NCI-H187 treated with DMSO at 0.1 percent for 48 hours (cell line): ENCODE results near the gene FAM229B.
A peak's percentile ranks its signal among the peaks of the same experiment; 100 is the strongest.

ENCODE experiments used
- DNase-seq: peaks from one replicate; lab custom pipeline; 2025; lab: John Stamatoyannopoulos, UW

FAM229B gene

DNA sequence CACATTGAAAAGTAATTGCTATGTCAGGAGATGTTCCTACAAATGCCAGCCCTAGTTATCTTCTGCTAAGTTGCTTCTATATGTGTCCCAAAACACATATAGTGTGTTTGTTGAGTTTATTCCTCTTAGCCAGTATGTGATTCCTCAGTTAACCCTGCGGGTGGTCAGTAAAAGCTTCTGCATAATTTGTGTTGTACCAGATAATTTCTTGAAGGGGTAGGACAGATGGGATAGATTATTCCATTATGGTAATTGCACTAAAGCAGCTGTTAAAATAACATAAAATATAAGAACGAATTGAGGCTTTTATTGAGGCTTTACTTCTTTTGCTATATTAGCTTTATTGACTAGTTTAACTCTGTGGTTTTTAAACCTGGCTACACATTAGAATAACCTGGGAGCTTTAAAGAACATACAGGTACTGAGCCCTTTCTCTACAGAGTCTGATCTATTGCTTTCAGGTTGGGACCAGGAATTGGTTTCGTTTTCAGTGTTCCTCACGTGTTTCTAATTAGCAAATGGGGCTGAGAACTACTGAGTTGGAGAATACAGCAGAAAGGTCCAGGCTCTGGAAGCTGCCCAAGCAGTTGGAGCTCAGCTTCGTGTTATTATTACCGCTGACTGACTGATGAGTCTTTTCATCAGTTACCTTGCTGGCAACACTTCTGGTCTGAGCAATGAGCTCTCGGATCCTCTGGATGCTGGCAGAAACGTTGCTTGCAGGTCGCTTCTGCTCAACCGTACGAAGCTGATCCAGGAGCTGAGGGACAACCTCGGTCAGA lies 56.9 kb downstream of the FAM229B start:
- DNase-seq = no peak

DNA sequence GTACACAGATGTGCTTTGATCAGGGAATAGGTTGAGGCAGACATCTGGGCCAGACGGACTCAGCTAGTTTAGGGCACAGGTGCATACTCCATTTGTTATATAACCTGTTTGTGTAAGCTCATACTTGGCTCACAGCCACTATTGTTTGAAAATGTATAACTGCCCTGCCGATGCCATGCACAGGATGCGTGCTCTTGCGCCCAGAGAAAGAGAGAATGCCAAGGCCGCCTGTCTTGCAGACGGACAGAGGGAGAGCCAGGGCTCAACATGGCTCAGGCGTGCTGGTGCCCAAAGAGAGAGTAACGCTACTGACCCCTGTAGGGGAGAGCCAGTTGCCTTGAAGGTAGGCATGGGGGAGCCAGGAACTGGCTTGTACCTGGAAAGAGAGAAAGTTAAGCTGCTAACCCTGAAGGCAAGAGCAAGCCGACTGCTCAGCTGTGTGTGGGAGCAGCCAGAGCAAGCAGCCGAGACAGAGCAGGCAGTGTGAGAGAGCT lies 57.7 kb downstream of the FAM229B start:
- DNase-seq = no peak

DNA sequence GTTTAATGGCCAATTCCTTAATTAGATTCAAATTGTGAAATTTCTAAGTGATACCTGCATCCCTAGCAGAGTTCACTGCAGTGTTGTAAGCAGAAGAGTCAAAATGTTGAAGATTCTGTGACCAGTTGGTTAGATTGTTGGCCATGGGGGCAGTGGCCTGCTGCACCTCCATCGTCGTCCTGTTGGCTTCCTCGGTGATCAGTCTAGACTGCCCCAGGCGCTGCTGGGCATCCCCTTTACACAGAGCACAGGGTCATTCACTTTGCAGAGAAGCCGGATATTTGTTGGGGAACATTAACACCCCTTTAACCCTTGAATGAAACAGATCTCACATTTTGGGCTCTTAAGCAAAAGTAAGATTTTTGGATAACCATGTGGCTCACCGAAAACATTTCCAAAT lies 60.7 kb downstream of the FAM229B start:
- DNase-seq = no peak

DNA sequence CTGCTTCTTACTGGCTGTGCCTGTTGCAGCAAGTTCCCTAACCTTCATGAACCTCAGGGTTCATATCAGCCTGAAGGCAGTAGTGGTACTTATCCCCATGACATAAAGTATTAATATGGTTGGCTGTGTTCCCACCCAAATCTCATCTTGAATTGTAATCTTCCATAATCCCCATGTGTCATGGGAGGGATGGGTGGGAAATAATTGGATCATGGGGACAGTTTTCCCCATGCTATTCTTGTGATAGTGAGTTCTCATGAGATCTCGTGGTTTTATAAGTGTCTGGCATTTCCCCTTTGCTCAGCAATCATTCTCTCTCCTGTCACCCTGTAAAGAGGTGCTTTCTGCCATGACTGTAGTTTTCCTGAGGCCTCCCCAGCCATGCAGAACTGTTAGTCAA lies 61.8 kb downstream of the FAM229B start:
- DNase-seq = peak; percentile 7

DNA sequence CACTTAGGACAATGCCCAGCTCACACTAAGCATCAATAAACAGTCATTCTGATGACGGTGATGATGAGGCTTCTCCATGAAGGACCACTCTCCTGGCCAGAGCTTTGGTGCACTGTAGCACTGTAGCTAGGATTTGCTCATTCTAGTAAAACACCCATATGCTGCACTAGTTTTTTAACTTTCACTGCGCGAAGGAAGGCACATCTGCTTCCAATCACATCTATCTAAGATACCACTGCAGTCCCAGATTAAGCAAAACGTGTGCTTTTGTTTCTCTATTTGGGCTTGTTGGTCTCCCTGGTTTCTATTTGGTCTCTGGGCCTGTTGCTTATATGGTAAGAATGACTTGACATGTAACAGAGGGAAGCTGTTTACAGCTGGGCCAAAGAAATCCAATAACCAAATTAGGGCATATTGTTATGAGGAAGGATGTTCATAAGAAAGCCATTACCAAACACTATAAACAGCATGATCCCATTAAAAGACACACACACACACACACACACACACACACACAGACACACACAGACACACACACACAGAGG lies 62.4 kb downstream of the FAM229B start:
- DNase-seq = no peak

DNA sequence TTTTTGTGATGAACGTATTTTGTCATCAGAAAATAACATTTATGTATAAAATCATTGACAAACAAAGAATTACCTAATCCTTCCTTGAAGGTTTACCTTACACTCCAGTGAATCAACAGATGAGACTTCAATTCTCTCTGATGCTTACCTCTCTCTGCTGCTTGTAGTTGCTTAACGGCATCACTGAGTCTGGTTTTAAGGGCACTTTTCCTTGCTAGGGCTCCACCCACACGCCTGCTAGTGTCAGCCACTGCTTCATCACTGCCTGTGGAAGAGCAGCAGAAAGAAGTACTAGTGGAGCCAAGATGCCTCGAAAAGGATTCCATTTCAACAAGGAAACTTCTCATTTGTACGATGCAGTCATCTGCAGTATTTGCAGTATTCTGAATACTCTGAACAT lies 63.0 kb downstream of the FAM229B start:
- DNase-seq = no peak
